Measurements from ENCODE around the gene INHBA. TPM values are rescaled to one million over a fixed set of nuclear protein-coding genes. Genes with fewer than 3 reads are reported as not detected.

INHBA gene
- total RNA-seq (2022; extraction: Qiagen RNA extraction): 0.37 to 0.82 TPM (median 0.55 TPM) in 5 replicates

GRCh38 chr7:41702635-41703371 lies at the start of gene INHBA:
Gene INHBA (minus strand): TSS chr7:41703090. CDS start chr7:41700374, 2,716 bp downstream.

